IMR-90 (cell line): ENCODE data around the gene SCFD2. TPM values are rescaled to one million over a fixed set of nuclear protein-coding genes. Genes with fewer than 3 reads are reported as not detected.

Experiments
- ATAC-seq: fragments of 200-7000 bp; cut with Tn5 transposase; 2 replicates; pipeline ENCODE4 v1.9.1; 2020; ENCODE audit warnings: low read depth, mild to moderate bottlenecking, moderate library complexity
- BruUV-seq: library from RNA; stranded (reverse); fragments of 400-500 nt; replicated peaks from 2 replicates; lab custom pipeline; 2021; lab: Mats Ljungman, UMichigan
- CTCF ChIA-PET: fragments of 300-600 bp; formaldehyde crosslinking; extraction: SDS; loops from one replicate; lab custom pipeline; 2021; ENCODE audit warnings: antibody characterized with exemption; lab: Yijun Ruan, JAX
- POLR2A ChIA-PET: fragments of 300-600 bp; sonication (Branson Sonifier 250); formaldehyde crosslinking; loops from one replicate; lab custom pipeline; 2022; ENCODE audit warnings: antibody characterized with exemption; ENCODE audit not compliant: unreplicated experiment; lab: Charles Lee
- DNase-seq: peaks from one replicate; pipeline ENCODE4 v3.0.0; 2013
- H2AFZ ChIP-seq: replicated peaks from 2 replicates; pipeline ENCODE3; 2013; ENCODE audit warnings: low read length, mild to moderate bottlenecking; ENCODE audit not compliant: poor library complexity
- H2AK5ac ChIP-seq: 2 replicates; pipeline ENCODE4 v1.6.1; 2013; ENCODE audit warnings: low read depth, low read length, inconsistent platforms
- H2AK9ac ChIP-seq: replicated peaks from 2 replicates; pipeline ENCODE3; 2013; ENCODE audit warnings: mild to moderate bottlenecking, low read depth, low read length, moderate library complexity; ENCODE audit not compliant: poor library complexity
- H2BK120ac ChIP-seq: 2 replicates; pipeline ENCODE4 v1.6.1; 2013; ENCODE audit warnings: low read depth, low read length, inconsistent platforms
- H2BK15ac ChIP-seq: 3 replicates; pipeline ENCODE4 v1.6.1; 2013; ENCODE audit warnings: low read depth, low read length, inconsistent platforms
- H2BK20ac ChIP-seq: 2 replicates; pipeline ENCODE4 v1.6.1; 2013; ENCODE audit warnings: low read depth, mild to moderate bottlenecking, inconsistent platforms, low read length, moderate library complexity
- H2BK5ac ChIP-seq: 2 replicates; pipeline ENCODE4 v1.6.1; 2013; ENCODE audit warnings: mild to moderate bottlenecking, low read depth, low read length, inconsistent platforms; ENCODE audit not compliant: poor library complexity, severe bottlenecking
- H3K14ac ChIP-seq: replicated peaks from 2 replicates; pipeline ENCODE4 v1.6.1; 2013; ENCODE audit warnings: low read depth, low read length, inconsistent platforms
- H3K18ac ChIP-seq: 2 replicates; pipeline ENCODE4 v1.6.1; 2013; ENCODE audit warnings: low read depth, low read length, control low read depth
- H3K23ac ChIP-seq: 2 replicates; pipeline ENCODE4 v1.6.1; 2013; ENCODE audit warnings: low read depth, low read length, inconsistent platforms
- H3K27ac ChIP-seq: 2 replicates; pipeline ENCODE4 v1.5.1; 2013; ENCODE audit warnings: mild to moderate bottlenecking, control low read depth, low read length; ENCODE audit not compliant: insufficient read depth
- H3K27me3 ChIP-seq: 2 replicates; pipeline ENCODE4 v1.6.1; 2013; ENCODE audit warnings: low read length; ENCODE audit not compliant: control insufficient read depth, insufficient read depth
- H3K36me3 ChIP-seq: 2 replicates; pipeline ENCODE4 v1.6.1; 2013; ENCODE audit warnings: low read length, mixed read lengths; ENCODE audit not compliant: control insufficient read depth, insufficient read depth
- H3K4ac ChIP-seq: 2 replicates; pipeline ENCODE4 v1.6.1; 2013; ENCODE audit warnings: low read depth, low read length, inconsistent platforms
- H3K4me1 ChIP-seq: 2 replicates; pipeline ENCODE4 v1.6.1; 2013; ENCODE audit warnings: low read length, mixed read lengths; ENCODE audit not compliant: control insufficient read depth, insufficient read depth
- H3K4me2 ChIP-seq: 2 replicates; pipeline ENCODE4 v1.6.1; 2013; ENCODE audit warnings: low read depth, mild to moderate bottlenecking, control low read depth, low read length, moderate library complexity
- H3K4me3 ChIP-seq: 2 replicates; pipeline ENCODE4 v1.5.1; 2013; ENCODE audit warnings: low read depth, mild to moderate bottlenecking, control low read depth, low read length, moderate library complexity; ENCODE audit not compliant: insufficient read depth
- H3K56ac ChIP-seq: 2 replicates; pipeline ENCODE4 v1.6.1; 2013; ENCODE audit warnings: low read length, inconsistent platforms; ENCODE audit not compliant: insufficient read depth; ENCODE audit errors: extremely low read depth
- H3K79me1 ChIP-seq, 2 experiments: 2 replicates each; pipeline ENCODE4 v1.6.1; 2013; ENCODE audit warnings: low read length in 2 of 2, inconsistent platforms in 1 of 2, low read depth in 1 of 2
- H3K9ac ChIP-seq: 2 replicates; pipeline ENCODE4 v1.6.1; 2013; ENCODE audit warnings: low read depth, low read length, control low read depth
- H3K9me1 ChIP-seq: 2 replicates; pipeline ENCODE4 v1.6.1; 2013; ENCODE audit warnings: low read length, inconsistent platforms; ENCODE audit not compliant: insufficient read depth
- H3K9me3 ChIP-seq: 2 replicates; pipeline ENCODE4 v1.6.1; 2013; ENCODE audit warnings: low read length; ENCODE audit not compliant: control insufficient read depth, insufficient read depth
- H4K20me1 ChIP-seq: 2 replicates; pipeline ENCODE4 v1.6.1; 2013; ENCODE audit warnings: low read length, inconsistent platforms; ENCODE audit not compliant: insufficient read depth
- H4K5ac ChIP-seq: 2 replicates; pipeline ENCODE4 v1.6.1; 2013; ENCODE audit warnings: mild to moderate bottlenecking, low read depth, low read length, control low read depth
- H4K8ac ChIP-seq, 2 experiments: 2 replicates each; pipeline ENCODE4 v1.6.1; 2013; ENCODE audit warnings: low read depth in 2 of 2, low read length in 2 of 2, control low read depth in 1 of 2, inconsistent platforms in 1 of 2
- H4K91ac ChIP-seq: 2 replicates; pipeline ENCODE4 v1.6.1; 2013; ENCODE audit warnings: low read depth, low read length, inconsistent platforms; ENCODE audit not compliant: insufficient read depth
- CEBPB ChIP-seq: IDR thresholded peaks from 2 replicates; pipeline ENCODE4 v1.6.1; 2012; ENCODE audit warnings: low read depth, low read length, improper control_type of control experiment
- CHD1 ChIP-seq: IDR thresholded peaks from 2 replicates; pipeline ENCODE4 v1.6.1; 2012; ENCODE audit warnings: low read depth, low read length, improper control_type of control experiment
- CTCF ChIP-seq: conservative IDR thresholded peaks from 2 replicates; pipeline ENCODE4 v1.5.1; 2012; ENCODE audit warnings: mild to moderate bottlenecking, low read depth, low read length, improper control_type of control experiment
- FOS ChIP-seq: fragments of 150-350 bp; IDR thresholded peaks from 2 replicates; pipeline ENCODE4 v1.6.1; 2016; ENCODE audit warnings: low read depth, low read length
- MAFK ChIP-seq: IDR thresholded peaks from 2 replicates; pipeline ENCODE4 v1.6.1; 2012; ENCODE audit warnings: low read depth, low read length, improper control_type of control experiment
- MXI1 ChIP-seq: IDR thresholded peaks from 2 replicates; pipeline ENCODE4 v1.6.1; 2012; ENCODE audit warnings: low read depth, mild to moderate bottlenecking, low read length, moderate library complexity, borderline replicate concordance
- POLR2A ChIP-seq: IDR thresholded peaks from 2 replicates; pipeline ENCODE4 v1.6.1; 2012; ENCODE audit warnings: mild to moderate bottlenecking, low read depth, low read length
- RFX5 ChIP-seq: IDR thresholded peaks from 2 replicates; pipeline ENCODE4 v1.8.0; 2012; ENCODE audit warnings: low read depth, mild to moderate bottlenecking, low read length, moderate library complexity
- SMC3 ChIP-seq: fragments of 150-350 bp; IDR thresholded peaks from 2 replicates; pipeline ENCODE4 v1.6.1; 2016; ENCODE audit warnings: low read depth, mild to moderate bottlenecking, antibody characterized with exemption, low read length, moderate library complexity
- WGBS, 2 experiments: methylation state at CpG; one replicate each; pipeline versions ENCODE4 v1.1.5 to v1.1.7; 2013; ENCODE audit warnings: missing lambda C conversion rate in 2 of 2; ENCODE audit not compliant: insufficient read length in 1 of 2; ENCODE audit errors: extremely low coverage in 2 of 2; 5-methylcytosine and 5-hydroxymethylcytosine counted together
- dilution Hi-C: fragments of 300-500 bp; cut with HindIII; formaldehyde crosslinking; loops from one replicate; pipeline ENCODE4 v1.14.3; 2018; ENCODE audit warnings: low sequenced_read_pairs; ENCODE audit not compliant: unreplicated experiment
- in situ Hi-C: fragments of 300-500 bp; cut with MboI; formaldehyde crosslinking; loops from 3 replicates; pipeline ENCODE4 v1.14.3; 2019; ENCODE audit warnings: low sequenced_read_pairs, inconsistent platforms, mixed read lengths
- intact Hi-C: fragments of 100-400 bp; cut with micrococcal nuclease; formaldehyde crosslinking; loops from 2 replicates; pipeline ENCODE4 v1.10.0; 2022
- polyA plus RNA-seq, 3 experiments: library from polyadenylated mRNA; depleted of rRNA; stranded (reverse); fragments of >200 nt; gene quantifications; 2 replicates each; pipeline ENCODE4 v1.2.3, GENCODE V29; 2012; ENCODE audit warnings: low replicate concordance in 1 of 3
- total RNA-seq: library from RNA; depleted of rRNA; stranded (reverse); fragments of >200 nt; gene quantifications from 2 replicates; pipeline ENCODE4 v1.2.3, GENCODE V29; 2012
- TF ChIP-seq, protein P1 (sequence below): fragments of 150-350 bp; IDR thresholded peaks from 2 replicates; pipeline ENCODE4 v1.6.1; 2017; ENCODE audit warnings: mild to moderate bottlenecking, antibody characterized with exemption, low read length, low read depth

SCFD2 gene
- total and polyA plus RNA-seq, 2 of the 4 experiments (the other 2 are of a cell fraction) = 18.9 to 62.4 TPM

- TF ChIP-seq, protein P1, sequence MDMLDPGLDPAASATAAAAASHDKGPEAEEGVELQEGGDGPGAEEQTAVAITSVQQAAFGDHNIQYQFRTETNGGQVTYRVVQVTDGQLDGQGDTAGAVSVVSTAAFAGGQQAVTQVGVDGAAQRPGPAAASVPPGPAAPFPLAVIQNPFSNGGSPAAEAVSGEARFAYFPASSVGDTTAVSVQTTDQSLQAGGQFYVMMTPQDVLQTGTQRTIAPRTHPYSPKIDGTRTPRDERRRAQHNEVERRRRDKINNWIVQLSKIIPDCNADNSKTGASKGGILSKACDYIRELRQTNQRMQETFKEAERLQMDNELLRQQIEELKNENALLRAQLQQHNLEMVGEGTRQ = no peak
Measured at GRCh38 chr4:53195815-53196661, 169.8 kb downstream of the SCFD2 start (continued).

- Histone ChIP-seq H3K4ac (peak overlapping the region; percentile 31), H3K4me2 (no peak overlapping the region), H3K9me3 (no peaks in the 10 kb centered on the region), H3K9me1 (no peaks in the 10 kb centered on the region), H3K4me3 (no peak overlapping the region), H4K5ac (no peak overlapping the region), H3K36me3 (no peaks in the 10 kb centered on the region), H3K14ac (no peak overlapping the region), H3K27ac (no peak overlapping the region), H2AK5ac (peak overlapping the region; percentile 61; the same call in 1 of the 2 replicates), H3K23ac (no peak overlapping the region), H3K4me1 (no peaks in the 10 kb centered on the region), H2AK9ac (no peak overlapping the region), H3K79me1 (peaks cover 0 to 9% of the 10 kb centered on the region in 2 experiments; a peak in 2 of 4 replicates), H4K8ac (no peak overlapping the region), H3K56ac (no peak overlapping the region), H4K91ac (no peak overlapping the region), H2BK20ac (peak overlapping the region; percentile 43; the same call in 1 of the 2 replicates), H3K27me3 (no peaks in the 10 kb centered on the region), H2BK120ac (peak overlapping the region; percentile 78), H2AFZ (no peak overlapping the region), H3K9ac (no peak overlapping the region), H2BK15ac (peak overlapping the region; percentile 92), H3K18ac (no peak overlapping the region), H2BK5ac (no peak overlapping the region), H4K20me1 (no peaks in the 10 kb centered on the region)
- WGBS, 2 experiments = 100% methylated on average over 2 of the region's 5 CpGs; no CpG with 5 or more reads in 1 of the 2 experiments
- intact Hi-C loops (loop anchor here (5.0 to 10.0 kb wide), 8 partner anchors 260 to 868 kb away; partner anchors contain the start of gene CHIC2), dilution Hi-C loops (no loop called here), in situ Hi-C loops (loop anchor here (5.0 to 25.0 kb wide), 4 partner anchors 170 to 1043 kb away; no protein-coding TSS in a partner anchor)
- no TSS peak for BruUV-seq
- POLR2A ChIA-PET = no interaction called here
- ATAC-seq (no peak), DNase-seq (no peak)
- CTCF ChIA-PET = interaction anchor here (0.7 kb wide), 1 partner anchor 69 kb away, joined by 3 read pairs; no protein-coding TSS in a partner anchor
- TF ChIP-seq SMC3 (no peak), MAFK (no peak), CEBPB (no peak), CHD1 (no peak), FOS (no peak), MXI1 (no peak), CTCF (no peak), POLR2A (no peak), RFX5 (no peak)
- TF ChIP-seq, protein P1 = no peak
Measured at GRCh38 chr4:53194727-53195126, 171.1 kb downstream of the SCFD2 start.
